ENCODE data around the gene KRTAP10-6. TPM values are rescaled to one million over a fixed set of nuclear protein-coding genes. Genes with fewer than 3 reads are reported as not detected.

The KRTAP10-6 gene
- total RNA-seq, 1 experiment from 2014 or later = not detected

DNA sequence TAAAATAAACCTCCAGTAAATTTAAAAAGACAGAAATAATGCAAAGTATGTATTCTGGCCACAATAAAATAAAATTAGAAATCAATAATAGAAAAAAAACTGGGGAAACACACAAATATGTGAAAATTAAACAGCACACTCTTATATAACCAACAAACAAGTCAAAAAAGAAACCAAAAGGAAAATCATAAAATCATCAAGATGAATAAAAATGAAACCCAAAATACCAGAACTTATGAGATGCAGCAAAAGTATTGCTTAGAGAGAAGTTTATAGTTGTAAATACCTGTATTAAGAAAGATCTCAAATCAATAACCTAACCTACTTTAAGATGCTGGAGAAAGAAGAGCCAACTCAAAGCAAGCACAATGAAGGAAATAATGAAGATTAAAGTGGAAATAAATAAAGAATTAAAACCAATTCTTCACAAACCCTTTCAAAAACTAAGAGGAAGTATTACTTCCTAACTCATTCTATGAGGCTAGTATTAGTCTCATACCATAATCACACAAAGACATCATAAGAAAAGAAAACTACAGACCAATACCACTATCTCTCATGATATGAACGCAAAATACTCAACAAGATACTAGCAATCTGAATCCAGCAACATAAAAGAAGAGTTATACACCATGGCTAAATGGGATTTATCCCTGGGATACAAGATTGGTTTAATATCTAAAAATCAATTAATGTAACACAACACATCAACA, 27.3 kb downstream of the KRTAP10-6 start:
- no peak overlapping the region for H3K4me3 ChIP-seq (replicated peaks in 1 of 2; ENCODE audit: low read depth in 1 of 2, low read length in 2 of 2)
- POLR2A ChIA-PET = no interaction called here
- H3K9me3 ChIP-seq (ENCODE audit: control insufficient read depth in 1 of 2, insufficient read depth in 1 of 2, low read depth in 1 of 2, low read length in 2 of 2) = no peaks in the 10 kb centered on the region
- H3K9me2 ChIP-seq (ENCODE audit: insufficient read depth) = no peaks in the 10 kb centered on the region
- H3K27ac ChIP-seq (ENCODE audit: low read depth, low read length) = no peak overlapping the region
- no peaks in the 10 kb centered on the region for H3K79me2 ChIP-seq (ENCODE audit: insufficient read depth, low read length)
- no peak for ATAC-seq
- no peak overlapping the region for H3K9ac ChIP-seq (ENCODE audit: low read length)
- no peak for DNase-seq (ENCODE audit: low read depth, low spot score)
- intact Hi-C loops (cut with micrococcal nuclease) = loop anchor here (10.0 kb wide), 1 partner anchor 110 kb away; no protein-coding TSS in a partner anchor
- H3K4me2 ChIP-seq (ENCODE audit: low read length) = no peak overlapping the region
- no peaks in the 10 kb centered on the region; the same call in 1 of the 2 replicates for H3K27me3 ChIP-seq (ENCODE audit: insufficient read depth, low read length)
- no peaks in the 10 kb centered on the region for H4K20me1 ChIP-seq (ENCODE audit: insufficient read depth)
- no peaks in the 10 kb centered on the region for H3K4me1 ChIP-seq (ENCODE audit: control insufficient read depth in 1 of 2, insufficient read depth in 2 of 2, low read length in 2 of 2)
- no peaks in the 10 kb centered on the region for H3K36me3 ChIP-seq (ENCODE audit: control insufficient read depth in 1 of 2, insufficient read depth in 2 of 2, low read length in 2 of 2)
- no peak overlapping the region for H2AFZ ChIP-seq (ENCODE audit: low read depth, low read length, poor library complexity, severe bottlenecking)
- CTCF ChIA-PET = no interaction called here
- no TSS peak for BruUV-seq (replicated peaks)
- TF ChIP-seq ELF1 (IDR thresholded peaks at IDR 0.05; ENCODE audit: borderline replicate concordance, low read depth) (no peak), FOSL1 (IDR thresholded peaks at IDR 0.05; ENCODE audit: low read depth) (no peak), ZFX (IDR thresholded peaks at IDR 0.05) (no peak), RAD21 (IDR thresholded peaks at IDR 0.05; ENCODE audit: low read depth) (no peak), CBX3 (IDR thresholded peaks at IDR 0.05; ENCODE audit: low read depth) (no peak), EZH2phosphoT487 (IDR thresholded peaks at IDR 0.05; ENCODE audit: borderline replicate concordance) (no peak), JUND (IDR thresholded peaks at IDR 0.05) (no peak), YY1 (IDR thresholded peaks at IDR 0.05; ENCODE audit: extremely low read depth, insufficient replicate concordance, low read depth, low read length) (no peak), POLR2A (IDR thresholded peaks at IDR 0.05; ENCODE audit: borderline replicate concordance, extremely low read depth, insufficient read depth, insufficient read length) (no peak), POLR2AphosphoS5 (IDR thresholded peaks at IDR 0.05; ENCODE audit: low read depth, low read length) (no peak)
- TF ChIP-seq, protein P1, sequence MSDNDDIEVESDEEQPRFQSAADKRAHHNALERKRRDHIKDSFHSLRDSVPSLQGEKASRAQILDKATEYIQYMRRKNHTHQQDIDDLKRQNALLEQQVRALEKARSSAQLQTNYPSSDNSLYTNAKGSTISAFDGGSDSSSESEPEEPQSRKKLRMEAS (IDR thresholded peaks at IDR 0.05) = no peak
- TF ChIP-seq, protein P2, sequence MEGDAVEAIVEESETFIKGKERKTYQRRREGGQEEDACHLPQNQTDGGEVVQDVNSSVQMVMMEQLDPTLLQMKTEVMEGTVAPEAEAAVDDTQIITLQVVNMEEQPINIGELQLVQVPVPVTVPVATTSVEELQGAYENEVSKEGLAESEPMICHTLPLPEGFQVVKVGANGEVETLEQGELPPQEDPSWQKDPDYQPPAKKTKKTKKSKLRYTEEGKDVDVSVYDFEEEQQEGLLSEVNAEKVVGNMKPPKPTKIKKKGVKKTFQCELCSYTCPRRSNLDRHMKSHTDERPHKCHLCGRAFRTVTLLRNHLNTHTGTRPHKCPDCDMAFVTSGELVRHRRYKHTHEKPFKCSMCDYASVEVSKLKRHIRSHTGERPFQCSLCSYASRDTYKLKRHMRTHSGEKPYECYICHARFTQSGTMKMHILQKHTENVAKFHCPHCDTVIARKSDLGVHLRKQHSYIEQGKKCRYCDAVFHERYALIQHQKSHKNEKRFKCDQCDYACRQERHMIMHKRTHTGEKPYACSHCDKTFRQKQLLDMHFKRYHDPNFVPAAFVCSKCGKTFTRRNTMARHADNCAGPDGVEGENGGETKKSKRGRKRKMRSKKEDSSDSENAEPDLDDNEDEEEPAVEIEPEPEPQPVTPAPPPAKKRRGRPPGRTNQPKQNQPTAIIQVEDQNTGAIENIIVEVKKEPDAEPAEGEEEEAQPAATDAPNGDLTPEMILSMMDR (IDR thresholded peaks at IDR 0.05 in 2 of 3, conservative IDR thresholded peaks at IDR 0.05 in 1 of 3; ENCODE audit: borderline replicate concordance in 1 of 3, insufficient read depth in 1 of 3, low read depth in 2 of 3, low read length in 2 of 3) = no peak
- TF ChIP-seq, protein P3, sequence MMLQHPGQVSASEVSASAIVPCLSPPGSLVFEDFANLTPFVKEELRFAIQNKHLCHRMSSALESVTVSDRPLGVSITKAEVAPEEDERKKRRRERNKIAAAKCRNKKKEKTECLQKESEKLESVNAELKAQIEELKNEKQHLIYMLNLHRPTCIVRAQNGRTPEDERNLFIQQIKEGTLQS (IDR thresholded peaks at IDR 0.05) = no peak
- RAD21 ChIA-PET (ENCODE audit: low non-redundant PET in 1 of 2, low total read pairs in 2 of 2, uncharacterized antibody in 2 of 2, unreplicated experiment in 2 of 2) = no interaction called here

All from HCT116 (cell line).